PC-9 (cell line): Measurements from ENCODE around the gene CAMK2B. TPM values are rescaled to one million over a fixed set of nuclear protein-coding genes. Genes with fewer than 3 reads are reported as not detected.

Experiments used
- BruUV-seq: library from RNA; stranded (reverse); fragments of 400-500 nt; replicated peaks from 2 replicates; lab custom pipeline; 2021; lab: Mats Ljungman, UMichigan
- CTCF ChIA-PET: fragments of 300-600 bp; sonication (Branson Sonifier 250); formaldehyde crosslinking; loops from one replicate; lab custom pipeline; 2022; ENCODE audit warnings: antibody characterized with exemption; lab: Charles Lee
- POLR2A ChIA-PET: fragments of 300-600 bp; sonication (Branson Sonifier 250); formaldehyde crosslinking; loops from one replicate; lab custom pipeline; 2022; ENCODE audit warnings: antibody characterized with exemption; ENCODE audit not compliant: unreplicated experiment; lab: Charles Lee
- DNase-seq, 2 experiments: peaks; one replicate each; pipeline versions ENCODE4 v3.0.0 to v3.0.0-alpha.2; 2015 to 2022; ENCODE audit warnings: mixed read lengths in 1 of 2
- H2AFZ ChIP-seq: fragments of 200-600 bp; sonication (generic); 2 replicates; pipeline ENCODE4 v1.8.1; 2017; ENCODE audit warnings: antibody characterized with exemption
- H3F3A ChIP-seq: fragments of 200-600 bp; sonication (generic); 2 replicates; pipeline ENCODE4 v1.8.1; 2017; ENCODE audit warnings: antibody characterized with exemption, mild to moderate bottlenecking, low read depth; ENCODE audit not compliant: insufficient read depth
- H3K27ac ChIP-seq: fragments of 200-600 bp; sonication (generic); 2 replicates; pipeline ENCODE4 v1.6.1; 2016; ENCODE audit warnings: mixed run types
- H3K27me3 ChIP-seq: fragments of 200-600 bp; sonication (generic); 2 replicates; pipeline ENCODE4 v1.6.1; 2016; ENCODE audit warnings: low read depth, mixed run types; ENCODE audit not compliant: insufficient read depth
- H3K36me3 ChIP-seq: fragments of 200-600 bp; sonication (generic); 2 replicates; pipeline ENCODE4 v1.6.1; 2016; ENCODE audit warnings: low read depth, mixed run types
- H3K4me1 ChIP-seq: fragments of 200-600 bp; sonication (generic); replicated peaks from 2 replicates; pipeline ENCODE4 v1.6.1; 2016; ENCODE audit warnings: mixed run types; ENCODE audit not compliant: insufficient read depth
- H3K4me2 ChIP-seq: fragments of 200-600 bp; sonication (generic); 2 replicates; pipeline ENCODE4 v1.6.1; 2017; ENCODE audit warnings: mixed run types
- H3K4me3 ChIP-seq: fragments of 200-600 bp; sonication (generic); 2 replicates; pipeline ENCODE4 v1.6.1; 2016; ENCODE audit warnings: mixed run types
- H3K79me2 ChIP-seq: fragments of 200-600 bp; sonication (generic); 2 replicates; pipeline ENCODE4 v1.6.1; 2017; ENCODE audit warnings: low read depth, mixed run types
- H3K9me2 ChIP-seq: fragments of 200-600 bp; sonication (generic); 2 replicates; pipeline ENCODE4 v1.8.1; 2017; ENCODE audit warnings: mild to moderate bottlenecking; ENCODE audit not compliant: insufficient read depth
- H3K9me3 ChIP-seq: fragments of 200-600 bp; sonication (generic); 2 replicates; pipeline ENCODE4 v1.8.1; 2016; ENCODE audit warnings: low read depth; ENCODE audit not compliant: insufficient read depth
- H4K20me1 ChIP-seq: fragments of 200-600 bp; sonication (generic); 2 replicates; pipeline ENCODE4 v1.8.1; 2017; ENCODE audit not compliant: insufficient read depth
- EZH2 ChIP-seq: fragments of 200-600 bp; sonication (generic); IDR thresholded peaks from 2 replicates; pipeline ENCODE4 v1.8.0; 2017; ENCODE audit warnings: antibody characterized with exemption, low read depth
- intact Hi-C: fragments of 100-400 bp; cut with micrococcal nuclease; formaldehyde crosslinking; loops from one replicate; pipeline ENCODE4 v1.10.0; 2022; ENCODE audit not compliant: unreplicated experiment
- total RNA-seq: library from RNA; stranded (reverse); gene quantifications from 2 replicates; pipeline ENCODE4 v1.2.3, GENCODE V29; 2021
- TF ChIP-seq, protein P1 (sequence below): fragments of 200-600 bp; sonication (generic); conservative IDR thresholded peaks from 2 replicates; pipeline ENCODE4 v1.6.1; 2017; ENCODE audit warnings: mixed run types, antibody characterized with exemption, mild to moderate bottlenecking, moderate library complexity

The CAMK2B gene
- total RNA-seq, 1 experiment from 2014 or later = 0.15 TPM

DNA sequence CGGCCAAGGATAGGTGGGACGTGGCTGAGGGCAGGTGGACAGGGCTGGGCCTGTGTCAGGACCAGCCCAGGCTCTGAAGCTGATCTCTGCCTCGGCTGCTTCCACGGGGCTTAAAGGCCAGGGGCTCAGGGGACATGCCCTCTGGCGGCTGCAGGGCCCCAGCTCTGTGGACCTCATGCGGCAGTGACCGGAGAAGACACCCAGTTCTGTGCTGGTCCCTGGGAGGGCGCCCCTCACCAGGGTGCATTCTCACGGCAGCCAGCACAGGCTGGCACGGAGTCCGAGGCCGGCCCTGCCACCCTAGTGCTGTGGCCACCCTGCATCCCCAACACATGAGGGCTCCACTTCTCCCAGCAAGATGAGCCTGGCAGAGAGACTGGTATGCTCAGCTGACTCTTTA, 94.3 kb downstream of the CAMK2B start:
- intact Hi-C loops = no loop called here
- Histone ChIP-seq H3K9me2 (no peaks in the 10 kb centered on the region), H3K27ac (no peak overlapping the region), H4K20me1 (no peaks in the 10 kb centered on the region; the same call in 1 of the 2 replicates), H3K9me3 (no peaks in the 10 kb centered on the region), H3K4me2 (no peak overlapping the region), H3K27me3 (peaks cover 43% of the 10 kb centered on the region), H3K4me1 (no peaks in the 10 kb centered on the region), H3K4me3 (no peak overlapping the region), H3K36me3 (no peaks in the 10 kb centered on the region), H3K79me2 (no peaks in the 10 kb centered on the region), H2AFZ (no peak overlapping the region), H3F3A (no peaks in the 10 kb centered on the region)
- ChIA-PET CTCF (no interaction called here), POLR2A (no interaction called here)
- BruUV-seq = no TSS peak
- no peak for DNase-seq
- TF ChIP-seq, protein P1, sequence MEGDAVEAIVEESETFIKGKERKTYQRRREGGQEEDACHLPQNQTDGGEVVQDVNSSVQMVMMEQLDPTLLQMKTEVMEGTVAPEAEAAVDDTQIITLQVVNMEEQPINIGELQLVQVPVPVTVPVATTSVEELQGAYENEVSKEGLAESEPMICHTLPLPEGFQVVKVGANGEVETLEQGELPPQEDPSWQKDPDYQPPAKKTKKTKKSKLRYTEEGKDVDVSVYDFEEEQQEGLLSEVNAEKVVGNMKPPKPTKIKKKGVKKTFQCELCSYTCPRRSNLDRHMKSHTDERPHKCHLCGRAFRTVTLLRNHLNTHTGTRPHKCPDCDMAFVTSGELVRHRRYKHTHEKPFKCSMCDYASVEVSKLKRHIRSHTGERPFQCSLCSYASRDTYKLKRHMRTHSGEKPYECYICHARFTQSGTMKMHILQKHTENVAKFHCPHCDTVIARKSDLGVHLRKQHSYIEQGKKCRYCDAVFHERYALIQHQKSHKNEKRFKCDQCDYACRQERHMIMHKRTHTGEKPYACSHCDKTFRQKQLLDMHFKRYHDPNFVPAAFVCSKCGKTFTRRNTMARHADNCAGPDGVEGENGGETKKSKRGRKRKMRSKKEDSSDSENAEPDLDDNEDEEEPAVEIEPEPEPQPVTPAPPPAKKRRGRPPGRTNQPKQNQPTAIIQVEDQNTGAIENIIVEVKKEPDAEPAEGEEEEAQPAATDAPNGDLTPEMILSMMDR = no peak
- no peak for TF ChIP-seq EZH2

DNA sequence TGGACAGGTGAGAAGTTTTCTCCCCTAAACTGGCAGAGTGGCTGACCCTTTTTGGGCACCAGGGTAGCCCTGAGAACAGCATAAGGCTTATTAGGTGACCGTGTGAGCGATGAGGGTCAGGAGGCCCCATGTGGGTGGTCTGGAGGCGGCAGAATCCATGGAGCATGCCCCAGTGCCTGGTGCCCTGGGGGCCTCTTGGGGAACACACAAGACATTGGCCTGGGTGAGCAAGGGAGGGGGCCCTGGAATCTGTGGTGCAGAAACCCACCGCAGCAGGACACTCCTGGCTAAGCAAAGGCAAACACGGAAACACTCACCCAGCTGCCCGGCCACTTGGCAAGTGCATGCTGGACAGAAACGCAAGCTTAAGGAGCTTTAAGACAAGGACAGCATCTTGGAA, 95.1 kb downstream of the CAMK2B start:
- Histone ChIP-seq H3K4me1 (no peaks in the 10 kb centered on the region), H3K4me3 (no peak overlapping the region), H3K9me3 (no peaks in the 10 kb centered on the region), H3K9me2 (no peaks in the 10 kb centered on the region), H3K27me3 (peaks cover 47% of the 10 kb centered on the region), H3K4me2 (no peak overlapping the region), H2AFZ (no peak overlapping the region), H3K79me2 (no peaks in the 10 kb centered on the region), H3K27ac (no peak overlapping the region), H3K36me3 (no peaks in the 10 kb centered on the region), H3F3A (no peaks in the 10 kb centered on the region), H4K20me1 (peaks cover 3% of the 10 kb centered on the region; the same call in 1 of the 2 replicates)
- DNase-seq = no peak
- ChIA-PET POLR2A (no interaction called here), CTCF (no interaction called here)
- no TSS peak for BruUV-seq
- intact Hi-C loops = no loop called here
- TF ChIP-seq EZH2 = no peak
- TF ChIP-seq, protein P1 = no peak

- Histone ChIP-seq H2AFZ (no peak overlapping the region), H3F3A (no peaks in the 10 kb centered on the region), H3K9me3 (no peaks in the 10 kb centered on the region), H3K36me3 (no peaks in the 10 kb centered on the region), H3K9me2 (no peaks in the 10 kb centered on the region), H3K79me2 (no peaks in the 10 kb centered on the region), H3K27me3 (peaks cover 53% of the 10 kb centered on the region), H4K20me1 (peaks cover 4% of the 10 kb centered on the region; the same call in 1 of the 2 replicates), H3K4me2 (no peak overlapping the region), H3K27ac (no peak overlapping the region), H3K4me3 (no peak overlapping the region), H3K4me1 (no peaks in the 10 kb centered on the region)
- intact Hi-C loops = no loop called here
- POLR2A ChIA-PET = no interaction called here
- BruUV-seq = no TSS peak
- TF ChIP-seq, protein P1 = no peak
- no peak for TF ChIP-seq EZH2
- CTCF ChIA-PET = interaction anchor here (0.5 to 0.6 kb wide), 2 partner anchors 110 to 211 kb away, joined by 7 to 11 read pairs; no protein-coding TSS in a partner anchor
- no peak for DNase-seq
Measured at GRCh38 chr7:44229546-44230105, 95.8 kb downstream of the CAMK2B start.
